ENCODE results near the gene VSTM2B. TPM values are rescaled to one million over a fixed set of nuclear protein-coding genes. Genes with fewer than 3 reads are reported as not detected.

Gene VSTM2B
- total RNA-seq, 2 experiments from 2014 or later = not detected

DNA sequence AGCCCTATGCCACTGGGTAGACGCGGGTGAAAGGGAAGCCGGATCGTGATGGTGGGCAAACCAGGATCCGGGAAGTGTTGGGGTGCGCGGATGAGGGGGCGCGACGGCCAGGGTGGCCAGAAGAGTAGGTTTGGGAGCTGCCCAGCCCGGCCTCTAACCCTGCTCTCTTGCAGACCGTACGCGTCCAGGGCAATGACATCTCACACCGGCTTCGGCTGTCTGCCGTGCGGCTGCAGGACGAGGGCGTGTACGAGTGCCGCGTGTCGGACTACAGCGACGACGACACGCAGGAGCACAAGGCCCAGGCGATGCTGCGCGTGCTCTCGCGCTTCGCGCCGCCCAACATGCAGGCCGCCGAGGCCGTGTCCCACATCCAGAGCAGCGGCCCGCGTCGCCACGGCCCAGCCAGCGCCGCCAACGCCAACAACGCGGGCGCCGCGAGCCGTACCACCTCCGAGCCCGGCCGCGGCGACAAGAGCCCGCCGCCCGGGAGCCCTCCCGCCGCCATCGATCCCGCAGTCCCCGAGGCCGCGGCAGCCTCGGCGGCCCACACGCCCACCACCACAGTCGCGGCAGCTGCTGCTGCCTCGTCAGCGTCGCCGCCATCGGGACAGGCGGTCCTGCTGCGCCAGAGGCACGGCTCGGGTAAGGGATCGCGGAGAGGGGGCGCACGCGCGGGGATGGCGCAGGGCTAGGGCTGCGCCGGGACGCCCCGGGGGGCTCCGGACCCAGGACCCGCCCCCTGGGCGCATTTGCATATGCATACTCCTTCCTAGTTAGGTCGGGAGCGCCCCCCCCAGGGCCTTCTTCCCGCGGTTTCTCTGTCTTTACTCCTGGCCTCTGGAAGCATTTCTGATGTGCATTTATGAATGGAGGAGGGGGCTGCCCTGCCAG, 4.1 kb downstream of the VSTM2B start:
- no peak overlapping the region for H3K27ac Mint-ChIP-seq
- peaks cover 17% of the 10 kb centered on the region for H3K4me1 Mint-ChIP-seq
- no peak for DNase-seq
- no peaks in the 10 kb centered on the region for H3K36me3 Mint-ChIP-seq
- peaks cover 75% of the 10 kb centered on the region for H3K27me3 Mint-ChIP-seq
- H3K4me3 Mint-ChIP-seq = no peak overlapping the region
- no peaks in the 10 kb centered on the region for H3K9me3 Mint-ChIP-seq

GRCh38 chr19:29530540-29531457, 5.0 kb downstream of the VSTM2B start:
- no peak overlapping the region for H3K4me3 Mint-ChIP-seq
- no peaks in the 10 kb centered on the region for H3K9me3 Mint-ChIP-seq
- no peak for DNase-seq

GRCh38 chr19:29531458-29532025, 5.7 kb downstream of the VSTM2B start:
- Mint-ChIP-seq H3K9me3 (no peaks in the 10 kb centered on the region), H3K27ac (no peak overlapping the region), H3K4me3 (no peak overlapping the region), H3K27me3 (peaks cover 73% of the 10 kb centered on the region), H3K4me1 (peaks cover 17% of the 10 kb centered on the region), H3K36me3 (no peaks in the 10 kb centered on the region)
- no peak for DNase-seq

More at GRCh38 chr19:29530540-29531457, 5.0 kb downstream of the VSTM2B start:
- Mint-ChIP-seq H3K27me3 (peaks cover 74% of the 10 kb centered on the region), H3K27ac (no peak overlapping the region), H3K36me3 (no peaks in the 10 kb centered on the region), H3K4me1 (peaks cover 17% of the 10 kb centered on the region)

DNA sequence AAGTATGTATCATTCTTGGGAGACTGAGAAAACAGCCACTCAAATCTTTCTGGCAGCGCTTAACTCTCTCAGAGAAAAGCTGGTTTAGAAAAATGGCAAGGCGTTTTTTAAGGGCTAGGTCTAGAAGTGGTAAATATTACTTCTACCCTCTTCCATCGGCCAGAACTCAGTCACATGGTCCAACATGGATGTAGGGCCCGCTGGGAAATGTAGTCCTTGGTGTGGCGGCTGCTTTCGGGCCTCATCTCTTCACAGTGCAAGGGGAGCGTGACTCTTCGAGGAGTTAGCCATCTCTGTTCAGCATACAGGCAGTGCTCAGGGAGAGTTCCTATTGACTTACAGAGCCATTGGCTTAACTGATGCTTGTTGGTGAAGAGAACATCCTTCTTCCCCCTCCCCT, 6.3 kb downstream of the VSTM2B start:
- peaks cover 69% of the 10 kb centered on the region for H3K27me3 Mint-ChIP-seq
- H3K9me3 Mint-ChIP-seq = no peaks in the 10 kb centered on the region
- no peak overlapping the region for H3K27ac Mint-ChIP-seq
- H3K4me1 Mint-ChIP-seq = peaks cover 17% of the 10 kb centered on the region
- H3K4me3 Mint-ChIP-seq = no peak overlapping the region
- H3K36me3 Mint-ChIP-seq = no peaks in the 10 kb centered on the region
- no peak for DNase-seq

DNA sequence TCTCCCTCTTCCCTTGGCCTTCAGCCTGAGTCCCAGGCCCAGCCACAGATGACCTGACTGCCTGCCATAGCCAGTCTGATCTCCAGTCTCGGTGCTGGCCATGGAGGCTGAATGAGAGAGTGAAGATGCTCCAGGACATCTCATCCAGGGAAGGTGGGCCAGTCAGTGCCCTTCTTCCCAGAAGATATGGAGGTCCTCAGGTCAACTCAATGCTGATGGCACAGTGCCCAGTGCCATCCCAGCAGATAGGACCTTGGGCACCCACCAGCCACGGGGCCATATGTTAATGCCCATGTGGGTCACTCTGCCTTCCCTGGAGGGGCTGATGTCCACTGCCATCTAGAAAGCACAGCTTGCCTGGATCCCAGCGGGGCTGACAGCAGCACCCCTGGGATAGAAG, 7.2 kb downstream of the VSTM2B start:
- Mint-ChIP-seq H3K4me3 (no peak overlapping the region), H3K36me3 (no peaks in the 10 kb centered on the region), H3K27me3 (peaks cover 61% of the 10 kb centered on the region), H3K27ac (no peak overlapping the region), H3K9me3 (no peaks in the 10 kb centered on the region), H3K4me1 (peaks cover 11% of the 10 kb centered on the region)
- no peak for DNase-seq

DNA sequence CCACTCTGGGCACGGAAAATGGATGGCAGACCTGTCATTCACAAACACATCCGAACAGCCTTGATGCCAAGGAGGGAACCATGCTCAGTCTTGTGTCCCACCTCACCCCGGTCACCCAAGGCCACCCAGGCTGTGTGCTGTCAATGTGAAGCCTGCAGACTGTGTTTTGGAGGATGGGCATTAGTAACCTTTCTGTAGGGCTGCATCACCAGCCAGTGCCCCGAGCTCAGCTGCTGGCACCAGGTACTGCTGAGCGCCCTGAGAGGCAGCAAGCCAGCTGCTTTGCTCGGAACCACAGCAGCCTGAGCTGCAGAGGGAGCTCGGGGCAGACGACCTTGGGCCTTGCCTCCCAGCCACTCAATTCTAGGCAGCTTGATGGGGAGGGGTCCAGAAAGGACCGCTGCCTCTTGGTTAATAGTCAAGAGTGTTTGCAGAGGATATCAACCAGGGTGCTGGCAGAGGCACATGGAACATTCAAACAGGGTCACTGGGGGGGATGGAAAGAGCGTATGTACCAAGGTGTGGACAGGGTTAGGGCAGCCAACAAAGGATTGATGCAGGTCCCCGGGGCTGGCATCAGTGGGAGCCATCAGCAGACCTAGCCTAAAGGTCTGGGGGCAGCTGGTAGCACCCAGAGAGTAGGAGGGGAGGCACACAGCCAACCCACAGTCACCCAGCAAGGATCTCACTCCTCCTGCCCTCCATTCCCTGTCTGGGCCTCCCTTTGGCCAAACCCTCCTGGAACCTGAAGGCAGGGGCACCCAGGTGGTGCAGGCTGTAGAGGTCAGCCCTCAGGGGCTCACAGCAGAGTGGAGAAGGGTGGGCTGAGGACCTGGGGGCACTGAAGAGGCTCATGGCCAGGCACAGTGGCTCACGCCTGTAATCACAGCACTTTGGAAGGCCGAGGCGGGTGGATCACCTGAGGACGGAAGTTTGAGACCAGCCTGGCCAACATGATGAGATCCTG, 8.1 kb downstream of the VSTM2B start:
- no peak overlapping the region for H3K4me3 Mint-ChIP-seq
- H3K27me3 Mint-ChIP-seq = peaks cover 54% of the 10 kb centered on the region
- no peak for DNase-seq
- peaks cover 8% of the 10 kb centered on the region for H3K4me1 Mint-ChIP-seq
- no peaks in the 10 kb centered on the region for H3K36me3 Mint-ChIP-seq
- no peak overlapping the region for H3K27ac Mint-ChIP-seq
- H3K9me3 Mint-ChIP-seq = no peaks in the 10 kb centered on the region

DNA sequence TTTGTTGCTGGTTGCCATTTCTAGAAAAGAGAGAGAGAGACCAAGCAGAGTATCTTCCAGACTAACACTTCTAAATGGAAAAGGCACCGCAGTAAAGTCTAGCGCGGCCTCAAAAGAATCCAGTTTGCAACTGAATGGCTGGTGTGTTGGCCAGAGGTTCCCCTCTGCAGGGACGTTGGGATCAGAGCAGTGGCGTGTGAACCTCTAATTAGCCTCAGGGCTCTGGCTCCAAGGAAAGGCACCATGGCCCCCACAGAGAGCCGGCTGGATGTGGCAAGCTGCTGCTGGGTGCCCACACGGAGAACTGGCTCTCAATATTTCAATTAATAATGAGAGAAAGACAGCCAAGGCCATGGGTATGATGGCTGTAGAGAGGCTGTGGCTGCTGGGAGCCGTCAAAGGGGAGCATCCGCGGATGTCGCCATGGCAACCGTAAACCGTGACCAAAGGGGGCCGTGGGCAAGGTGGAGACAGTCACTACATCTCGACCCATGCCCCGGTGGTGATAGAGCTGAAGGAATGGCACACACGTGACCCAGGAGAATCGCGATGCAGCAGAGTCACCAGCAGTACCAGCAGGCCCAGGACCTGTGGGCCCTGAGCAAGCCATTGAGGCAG, 9.5 kb downstream of the VSTM2B start:
- Mint-ChIP-seq H3K4me3 (no peak overlapping the region), H3K36me3 (no peaks in the 10 kb centered on the region), H3K4me1 (peaks cover 2% of the 10 kb centered on the region), H3K27ac (no peak overlapping the region), H3K27me3 (peaks cover 47% of the 10 kb centered on the region), H3K9me3 (no peaks in the 10 kb centered on the region)
- DNase-seq = no peak

GRCh38 chr19:29535984-29536508, 10.3 kb downstream of the VSTM2B start:
- DNase-seq = no peak
- Mint-ChIP-seq H3K27ac (no peak overlapping the region), H3K4me1 (no peaks in the 10 kb centered on the region), H3K27me3 (peaks cover 39% of the 10 kb centered on the region), H3K36me3 (no peaks in the 10 kb centered on the region), H3K4me3 (no peak overlapping the region), H3K9me3 (no peaks in the 10 kb centered on the region)

- Mint-ChIP-seq H3K4me3 (no peak overlapping the region), H3K27ac (no peak overlapping the region), H3K27me3 (peaks cover 29% of the 10 kb centered on the region), H3K36me3 (no peaks in the 10 kb centered on the region), H3K9me3 (no peaks in the 10 kb centered on the region), H3K4me1 (no peaks in the 10 kb centered on the region)
- DNase-seq = no peak
Measured at GRCh38 chr19:29537181-29537580, 11.4 kb downstream of the VSTM2B start.

GRCh38 chr19:29537601-29538000, 11.8 kb downstream of the VSTM2B start:
- peaks cover 25% of the 10 kb centered on the region for H3K27me3 Mint-ChIP-seq
- no peak overlapping the region for H3K4me3 Mint-ChIP-seq
- H3K9me3 Mint-ChIP-seq = no peaks in the 10 kb centered on the region
- DNase-seq = no peak
- H3K27ac Mint-ChIP-seq = no peak overlapping the region
- H3K36me3 Mint-ChIP-seq = no peaks in the 10 kb centered on the region
- no peaks in the 10 kb centered on the region for H3K4me1 Mint-ChIP-seq

GRCh38 chr19:29538146-29538545, 12.4 kb downstream of the VSTM2B start:
- H3K9me3 Mint-ChIP-seq = no peaks in the 10 kb centered on the region
- H3K27me3 Mint-ChIP-seq = peaks cover 19% of the 10 kb centered on the region
- no peak overlapping the region for H3K27ac Mint-ChIP-seq

DNA sequence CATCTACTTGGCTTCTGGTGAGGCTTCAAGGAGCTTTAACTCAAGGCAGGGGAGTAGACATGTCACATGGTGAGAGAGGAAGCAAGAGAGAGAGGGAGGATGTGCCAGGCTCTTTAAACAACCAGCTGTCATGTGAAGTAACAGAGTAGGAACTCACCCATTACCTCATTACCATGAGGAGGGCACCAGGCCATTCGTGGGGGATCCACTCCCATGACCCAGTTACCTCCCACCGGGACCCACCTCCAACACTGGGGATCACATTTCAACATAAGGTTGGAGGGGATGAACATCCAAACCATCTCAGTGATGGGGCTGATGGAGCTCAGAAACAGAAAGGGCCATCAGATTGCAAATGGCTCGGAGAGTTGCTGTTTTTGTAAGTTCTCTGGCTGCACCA, 12.9 kb downstream of the VSTM2B start:
- Mint-ChIP-seq H3K9me3 (no peaks in the 10 kb centered on the region), H3K27me3 (peaks cover 16% of the 10 kb centered on the region), H3K4me3 (no peak overlapping the region), H3K36me3 (no peaks in the 10 kb centered on the region), H3K27ac (no peak overlapping the region), H3K4me1 (no peaks in the 10 kb centered on the region)
- DNase-seq = no peak

More at GRCh38 chr19:29538146-29538545, 12.4 kb downstream of the VSTM2B start:
- no peak for DNase-seq
- no peak overlapping the region for H3K4me3 Mint-ChIP-seq
- no peaks in the 10 kb centered on the region for H3K36me3 Mint-ChIP-seq
- no peaks in the 10 kb centered on the region for H3K4me1 Mint-ChIP-seq

- H3K9me3 Mint-ChIP-seq = no peaks in the 10 kb centered on the region
- no peak for DNase-seq
- H3K4me1 Mint-ChIP-seq = no peaks in the 10 kb centered on the region
- no peak overlapping the region for H3K27ac Mint-ChIP-seq
- H3K36me3 Mint-ChIP-seq = no peaks in the 10 kb centered on the region
- H3K27me3 Mint-ChIP-seq = peaks cover 16% of the 10 kb centered on the region
- no peak overlapping the region for H3K4me3 Mint-ChIP-seq
Measured at GRCh38 chr19:29539131-29539530, 13.3 kb downstream of the VSTM2B start.

GRCh38 chr19:29539670-29540069, 13.9 kb downstream of the VSTM2B start:
- Mint-ChIP-seq H3K4me3 (no peak overlapping the region), H3K27me3 (peaks cover 16% of the 10 kb centered on the region), H3K36me3 (no peaks in the 10 kb centered on the region), H3K9me3 (no peaks in the 10 kb centered on the region), H3K4me1 (no peaks in the 10 kb centered on the region), H3K27ac (no peak overlapping the region)
- DNase-seq = no peak
